Activated CD8-positive, alpha-beta memory T cell treated with anti-CD3 and anti-CD28 coated beads, Interleukin-2, amount 50 U/mL, for 1 hour (primary cell): ENCODE results near the gene POU3F1.
A peak's percentile ranks its signal among the peaks of the same experiment; 100 is the strongest.

Experiments
- DNase-seq: peaks from one replicate; pipeline ENCODE4 v3.0.0-alpha.2; 2020; ENCODE audit errors: extremely low read depth

The POU3F1 gene

GRCh38 chr1:38028105-38028591, 18.4 kb downstream of the POU3F1 start:
- DNase-seq, result no peak

GRCh38 chr1:38027201-38028104, 19.1 kb downstream of the POU3F1 start:
- no peak for DNase-seq

DNA sequence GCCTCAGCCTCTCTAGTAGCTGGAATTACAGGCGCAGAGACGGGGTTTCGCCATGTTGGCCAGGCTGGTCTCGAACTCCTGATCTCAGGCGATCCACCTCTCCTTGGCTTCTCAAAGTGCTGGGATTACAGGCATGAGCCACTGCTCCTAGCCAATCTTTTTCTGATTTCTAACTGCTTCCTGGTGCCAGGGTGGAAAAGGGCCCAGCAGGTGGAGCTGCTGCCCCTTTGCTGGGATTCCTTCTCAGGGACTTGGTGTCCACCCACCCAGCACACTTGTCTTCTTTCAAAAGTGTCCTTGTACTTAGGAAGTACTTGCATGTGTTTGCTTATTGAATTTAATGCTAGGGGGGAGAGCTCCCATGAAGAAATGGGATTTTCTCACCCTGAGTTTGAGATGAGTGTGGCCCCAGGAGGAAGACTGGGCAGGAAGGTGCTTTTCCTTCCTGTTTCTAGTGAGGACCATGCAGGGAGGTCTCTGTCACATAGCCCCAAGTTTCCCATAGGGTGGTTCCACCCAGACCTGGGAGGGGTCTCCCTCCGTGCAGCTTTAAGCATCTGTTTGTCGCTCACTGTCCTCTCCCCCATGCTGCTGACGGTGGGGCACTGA, 19.9 kb downstream of the POU3F1 start:
- no peak for DNase-seq

GRCh38 chr1:38025664-38026063, 20.9 kb downstream of the POU3F1 start:
- DNase-seq, result no peak

GRCh38 chr1:38025233-38025632, 21.4 kb downstream of the POU3F1 start:
- no peak for DNase-seq

DNA sequence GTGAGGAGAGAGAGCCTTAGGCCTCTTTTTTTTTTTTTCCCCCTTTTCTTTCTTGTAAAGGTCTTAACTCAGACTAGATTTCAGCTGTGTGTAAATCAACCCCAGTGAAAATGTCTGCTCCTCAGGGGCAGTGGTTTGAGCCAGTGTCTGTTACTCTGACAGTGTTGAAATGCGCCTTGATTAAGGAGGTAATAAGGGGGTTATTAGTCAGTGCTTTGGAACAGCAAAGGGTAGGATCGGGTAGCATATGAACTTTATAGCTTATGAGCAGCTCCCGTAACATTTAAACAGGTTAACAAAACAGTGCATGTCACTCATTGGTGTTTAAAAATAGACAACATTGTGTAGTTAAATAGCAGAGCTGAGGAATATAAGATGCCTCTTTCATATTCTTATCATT, 23.8 kb downstream of the POU3F1 start:
- no peak for DNase-seq

- DNase-seq, result no peak
Observed at GRCh38 chr1:38021969-38022368, 24.6 kb downstream of the POU3F1 start.

DNA sequence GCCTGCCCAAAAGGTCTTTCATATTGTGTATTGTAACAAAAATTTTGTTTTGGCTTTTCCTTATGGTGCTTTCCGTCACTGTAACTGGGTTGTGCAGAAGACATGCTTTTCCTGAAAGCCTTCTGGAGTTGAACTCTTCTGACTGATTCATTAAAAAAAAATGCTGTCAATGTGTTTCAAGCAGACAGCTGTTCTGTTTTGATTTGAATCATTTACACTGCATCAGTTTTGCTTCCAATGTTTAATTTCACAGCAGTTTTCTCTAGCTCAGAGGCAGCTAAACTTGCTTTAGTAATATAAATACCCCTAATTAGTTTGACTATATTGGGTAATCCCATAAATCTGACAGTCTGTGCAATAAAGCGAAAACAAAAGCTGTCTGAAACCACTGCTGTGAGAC, 26.2 kb downstream of the POU3F1 start:
- no peak for DNase-seq

- no peak for DNase-seq
Observed at GRCh38 chr1:38018864-38019343, 27.7 kb downstream of the POU3F1 start.

DNA sequence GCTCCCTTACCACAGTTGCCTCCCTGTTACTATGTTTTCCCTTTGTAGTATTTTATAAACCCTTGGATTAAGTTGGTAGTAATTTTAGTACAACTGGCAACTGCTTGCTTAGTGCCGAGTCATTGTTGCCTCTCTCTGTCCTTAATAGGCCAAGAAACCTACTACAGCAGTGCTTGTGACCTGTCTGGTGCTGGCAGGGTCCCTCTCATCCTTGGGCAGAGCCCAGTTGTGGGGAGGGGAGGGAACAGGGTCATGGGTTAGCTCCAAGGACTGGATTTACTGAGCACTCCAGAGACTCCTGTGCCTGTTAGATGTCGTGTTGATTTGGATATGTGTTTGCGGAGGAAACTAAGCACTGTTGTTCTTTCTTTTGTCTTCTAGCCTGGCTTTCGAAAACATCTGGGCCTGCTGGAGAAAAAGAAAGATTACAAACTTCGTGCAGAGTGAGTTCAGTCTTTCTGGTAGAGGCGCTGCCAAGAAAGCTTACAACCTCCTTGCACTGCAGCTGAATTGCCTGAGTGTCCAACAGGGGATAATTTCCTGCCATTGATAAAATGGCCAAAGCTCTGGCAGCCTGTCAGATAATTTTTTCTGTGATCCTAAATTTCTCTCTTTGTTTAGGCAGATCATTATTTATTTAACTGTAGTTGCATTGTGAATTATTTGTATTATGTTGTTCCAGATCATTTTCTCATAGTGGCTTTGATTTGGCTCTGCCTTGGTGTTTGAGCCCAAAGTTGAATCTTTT, 30.4 kb downstream of the POU3F1 start:
- no peak for DNase-seq

GRCh38 chr1:38014724-38015424, 31.7 kb downstream of the POU3F1 start:
- DNase-seq, result no peak

DNA sequence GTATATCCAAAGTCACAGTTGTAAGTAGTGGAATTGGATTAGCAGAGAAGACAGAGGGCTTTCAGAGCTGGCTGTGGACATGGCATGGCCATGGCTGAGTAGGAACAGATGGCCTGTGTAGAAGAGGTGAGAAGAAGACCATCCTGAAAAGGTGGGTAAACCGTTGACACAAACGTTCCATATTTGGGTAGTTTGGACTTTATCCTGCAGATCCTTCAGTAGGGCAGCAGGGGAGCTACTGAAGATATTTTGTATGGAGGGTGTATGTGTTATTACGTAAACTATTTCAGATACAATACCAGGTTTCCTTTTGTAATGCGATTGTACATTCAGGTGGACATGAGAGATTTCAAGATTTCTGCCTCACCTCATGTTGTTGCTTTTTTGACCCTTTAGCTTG, 32.4 kb downstream of the POU3F1 start:
- DNase-seq, result no peak

DNA sequence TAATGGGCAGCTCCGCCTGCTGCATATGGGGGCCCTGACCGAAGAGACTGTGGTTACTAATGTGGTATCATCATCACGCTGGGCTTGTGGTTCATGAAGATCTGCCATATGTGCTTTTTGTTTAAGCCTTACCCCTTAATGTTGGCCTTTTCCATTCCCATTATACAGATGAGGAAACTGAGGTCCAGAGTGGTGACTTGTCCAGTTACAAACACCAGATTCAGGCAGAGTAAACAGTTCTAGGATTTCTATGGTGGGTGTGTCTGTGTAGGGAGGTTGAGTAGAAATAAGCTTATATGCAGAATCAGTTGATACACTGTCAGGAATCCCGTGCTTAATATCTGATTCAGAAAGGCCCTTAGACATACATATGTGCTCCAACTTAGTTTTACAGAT, 33.4 kb downstream of the POU3F1 start:
- no peak for DNase-seq

DNA sequence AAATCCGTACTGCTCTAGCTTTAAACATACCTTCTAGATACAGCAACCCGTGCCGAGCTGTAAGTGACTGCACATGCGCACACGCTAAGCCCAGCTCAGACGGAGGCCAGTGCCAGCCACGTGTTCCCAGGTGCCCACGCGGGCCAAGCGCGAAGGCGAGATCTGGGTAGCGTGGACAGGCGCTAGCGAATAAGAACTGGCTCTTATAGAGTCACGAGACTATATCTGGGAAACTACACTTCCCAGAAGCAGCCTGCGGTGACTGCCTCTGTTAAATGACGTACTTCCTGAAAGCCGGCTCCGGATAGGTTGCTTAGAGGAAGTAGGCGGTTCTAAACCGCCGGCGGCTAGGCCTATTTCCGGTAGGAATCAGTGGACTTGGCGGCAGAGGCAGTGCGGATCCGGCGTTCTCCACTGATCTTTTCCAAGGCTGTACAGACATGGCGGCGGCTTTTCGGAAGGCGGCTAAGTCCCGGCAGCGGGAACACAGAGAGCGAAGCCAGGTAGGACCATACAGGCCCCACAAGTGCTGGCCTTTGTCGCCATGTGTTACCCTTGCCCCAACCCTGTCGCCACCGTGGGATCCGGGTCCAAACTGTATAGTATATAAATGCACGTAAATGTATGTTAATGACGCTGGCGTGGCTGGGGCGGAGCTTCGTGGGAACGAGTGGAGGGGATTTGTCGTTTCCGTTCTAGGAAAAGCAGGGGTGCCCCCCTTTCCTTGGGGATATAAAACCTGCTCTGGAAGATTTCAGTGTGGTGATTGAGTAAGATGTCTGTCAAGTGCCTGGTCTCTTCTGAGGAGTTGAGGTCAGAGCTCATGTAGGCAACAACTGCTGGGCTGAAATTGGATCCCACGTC, 34.0 kb downstream of the POU3F1 start, which contains the start of gene UTP11:
TSS of gene UTP11 (plus strand) at position 372 of the 864 bp plus-strand sequence. CDS start at position 441, 69 bp downstream.
- peak; percentile 76 for DNase-seq

GRCh38 chr1:38009841-38010180, 36.8 kb downstream of the POU3F1 start:
- DNase-seq, result no peak

DNA sequence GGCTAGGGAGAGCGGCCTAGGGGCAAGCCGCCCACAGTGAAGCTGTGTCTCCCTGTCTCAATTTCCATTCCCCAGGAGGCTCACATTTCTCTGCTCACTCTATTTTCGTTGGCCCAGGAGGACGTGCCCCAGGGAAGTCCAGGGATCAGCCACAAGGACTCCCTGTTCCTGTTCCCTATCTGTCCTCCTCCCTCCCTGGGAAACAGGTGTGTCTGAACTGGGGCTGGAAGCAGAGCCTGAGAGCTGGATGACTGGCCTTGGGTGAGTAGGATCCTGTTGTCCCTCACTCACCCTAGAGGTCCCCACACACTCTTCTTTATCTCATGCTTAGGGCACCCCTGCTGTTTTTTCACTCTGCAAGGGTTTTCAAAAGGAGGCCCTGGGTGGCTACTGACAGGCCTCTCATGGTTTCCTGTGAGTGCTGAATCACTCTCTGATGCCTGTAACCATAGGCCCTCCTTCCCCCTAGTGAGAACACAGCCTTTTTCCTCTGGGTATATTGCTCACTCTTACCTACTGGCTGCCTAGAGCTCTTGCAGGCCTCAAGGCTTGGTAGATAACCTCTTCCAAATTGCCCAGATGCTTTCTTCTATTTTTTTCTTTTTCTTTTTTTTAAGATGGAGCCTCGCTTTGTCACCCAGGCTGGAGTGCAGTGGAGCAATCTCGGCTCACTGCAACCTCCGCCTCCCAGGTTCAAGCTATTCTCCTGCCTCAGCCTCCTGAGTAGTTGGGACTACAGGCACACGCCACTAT, 37.3 kb downstream of the POU3F1 start:
- peak; percentile 45 for DNase-seq

- no peak for DNase-seq
Observed at GRCh38 chr1:38006008-38006828, 40.4 kb downstream of the POU3F1 start.

DNA sequence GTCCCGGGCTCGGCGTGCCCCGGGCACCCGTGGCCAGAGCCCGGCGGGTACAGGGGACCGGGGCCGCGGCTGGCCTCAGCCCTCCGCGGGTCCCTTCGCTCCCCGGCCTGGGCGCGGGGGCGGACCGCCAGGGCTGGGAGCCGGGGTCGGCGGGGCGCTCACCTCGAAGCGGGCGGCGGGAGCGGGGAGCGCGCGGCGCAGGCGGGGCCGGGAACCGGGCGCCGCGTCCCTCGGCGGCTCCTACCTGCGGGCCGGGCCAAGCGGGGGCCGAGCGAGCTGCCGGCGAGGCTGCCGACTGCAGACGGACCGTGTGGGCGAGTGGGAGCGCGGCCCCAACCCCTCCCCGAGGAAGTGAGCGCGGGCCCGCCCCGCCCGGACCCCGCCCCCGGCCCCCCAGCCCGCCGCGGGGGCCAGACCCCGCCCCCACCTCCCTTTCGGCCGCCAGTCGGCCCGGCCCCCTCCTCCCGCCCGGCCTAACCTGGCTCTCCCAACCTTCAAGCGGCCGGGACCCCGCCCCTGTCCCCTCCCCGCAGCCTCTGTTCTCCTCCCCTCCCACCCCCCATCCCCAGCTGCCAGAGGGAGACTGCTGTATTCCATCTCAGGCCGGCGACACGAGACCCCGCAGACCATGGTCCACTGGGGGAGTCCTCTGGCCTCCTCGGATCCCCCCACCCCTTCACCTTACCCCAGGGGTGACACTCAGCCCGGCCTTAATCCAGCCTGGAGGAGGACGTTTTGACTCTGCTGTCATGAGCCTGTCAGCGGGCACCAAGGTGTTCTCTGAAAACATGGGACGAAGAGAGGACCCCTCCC, 41.2 kb downstream of the POU3F1 start, which contains the start of gene FHL3:
TSS of gene FHL3 (minus strand) at position 320 of the 813 bp plus-strand sequence. CDS start 6,102 bp downstream, outside the sequence.
- DNase-seq, result no peak
